GM12878 (cell line): Measurements from ENCODE around the gene PUSL1. TPM values are rescaled to one million over a fixed set of nuclear protein-coding genes. Genes with fewer than 3 reads are reported as not detected.

Experiments used
- ATAC-seq: fragments of 200-7000 bp; cut with Tn5 transposase; 3 replicates; pipeline ENCODE4 v1.9.1; 2020; ENCODE audit warnings: mild to moderate bottlenecking, moderate library complexity
- BruUV-seq: library from RNA; stranded (reverse); fragments of 400-500 nt; replicated peaks from 2 replicates; lab custom pipeline; 2021; lab: Mats Ljungman, UMichigan
- CTCF ChIA-PET: fragments of 300-600 bp; sonication (Branson Sonifier 250); formaldehyde crosslinking; extraction: SDS; loops from one replicate; lab custom pipeline; 2021; ENCODE audit warnings: inconsistent platforms; lab: Yijun Ruan, JAX
- POLR2A ChIA-PET: fragments of 350-600 bp; formaldehyde crosslinking; extraction: SDS; loops from one replicate; lab custom pipeline; 2021; ENCODE audit warnings: inconsistent platforms; lab: Charles Lee
- RAD21 ChIA-PET: fragments of 300-600 bp; sonication (Branson Sonifier 250); formaldehyde crosslinking; loops from one replicate; lab custom pipeline; 2023; ENCODE audit warnings: antibody characterized with exemption; ENCODE audit not compliant: unreplicated experiment; lab: Charles Lee
- SMC1A ChIA-PET: fragments of 300-600 bp; sonication (Branson Sonifier 250); formaldehyde crosslinking; loops from one replicate; lab custom pipeline; 2023; ENCODE audit not compliant: unreplicated experiment, uncharacterized antibody; lab: Charles Lee
- DNase-seq: peaks from one replicate; pipeline ENCODE4 v3.0.0-alpha.2; 2011; ENCODE audit warnings: low read depth, low spot score
- FAIRE-seq: peaks from 3 replicates; lab custom pipeline; 2011; peaks lifted over from hg19 to GRCh38; lab: Jason Lieb, UNC
- H2AFZ ChIP-seq: 2 replicates; pipeline ENCODE4 v1.6.0; 2011; ENCODE audit warnings: low read depth, low read length, control low read depth; ENCODE audit not compliant: control insufficient read depth
- H3K27ac ChIP-seq: 2 replicates; pipeline ENCODE4 v1.5.1; 2011; ENCODE audit warnings: control low read depth; ENCODE audit not compliant: control insufficient read depth, insufficient read depth
- H3K27me3 ChIP-seq, 2 experiments: replicated peaks in 1 of 2; 2 replicates each; pipeline versions ENCODE4 v1.6.0 to v1.6.1; 2011; ENCODE audit warnings: low read length in 1 of 2; ENCODE audit not compliant: control insufficient read depth in 2 of 2, insufficient read depth in 2 of 2
- H3K36me3 ChIP-seq, 2 experiments: 2 replicates each; pipeline ENCODE4 v1.5.1; 2011; ENCODE audit warnings: low read length in 1 of 2; ENCODE audit not compliant: control insufficient read depth in 2 of 2, insufficient read depth in 2 of 2
- H3K4me1 ChIP-seq: 2 replicates; pipeline ENCODE4 v1.6.1; 2011; ENCODE audit warnings: mild to moderate bottlenecking, low read length, moderate library complexity, mixed read lengths; ENCODE audit not compliant: control insufficient read depth, insufficient read depth
- H3K4me2 ChIP-seq: 2 replicates; pipeline ENCODE4 v1.6.0; 2011; ENCODE audit warnings: control low read depth; ENCODE audit not compliant: control insufficient read depth, insufficient read depth
- H3K4me3 ChIP-seq: fragments of 200-600 bp; sonication (generic); 2 replicates; pipeline ENCODE4 v1.5.1; 2016
- H3K79me2 ChIP-seq: 2 replicates; pipeline ENCODE4 v1.6.0; 2011; ENCODE audit warnings: low read length; ENCODE audit not compliant: control insufficient read depth, insufficient read depth
- H3K9ac ChIP-seq: 2 replicates; pipeline ENCODE4 v1.8.0; 2011; ENCODE audit warnings: low read length, control low read depth, mixed read lengths; ENCODE audit not compliant: control insufficient read depth, insufficient read depth
- H3K9me3 ChIP-seq: replicated peaks from 3 replicates; pipeline ENCODE4 v1.5.1; 2011; ENCODE audit warnings: mild to moderate bottlenecking, low read length; ENCODE audit not compliant: control insufficient read depth, insufficient read depth
- H4K20me1 ChIP-seq: 2 replicates; pipeline ENCODE4 v1.6.0; 2011; ENCODE audit not compliant: control insufficient read depth, insufficient read depth
- CREB1 ChIP-seq: IDR thresholded peaks from 2 replicates; pipeline ENCODE4 v1.6.1; 2012; ENCODE audit warnings: low read depth, mild to moderate bottlenecking, inconsistent platforms
- MTA3 ChIP-seq: IDR thresholded peaks from 2 replicates; pipeline ENCODE4 v1.6.1; 2012; ENCODE audit warnings: low read length, inconsistent platforms, borderline replicate concordance
- NFXL1 ChIP-seq: fragments of 450-650 bp; IDR thresholded peaks from 2 replicates; pipeline ENCODE4 v1.6.1; 2017; ENCODE audit warnings: antibody characterized with exemption, mild to moderate bottlenecking, borderline replicate concordance
- PAX5 ChIP-seq: IDR thresholded peaks from 2 replicates; pipeline ENCODE4 v1.6.1; 2011; ENCODE audit warnings: low read depth, low read length, borderline replicate concordance
- POLR2A ChIP-seq: IDR thresholded peaks from 2 replicates; pipeline ENCODE4 v1.6.1; 2011; ENCODE audit warnings: low read depth, mild to moderate bottlenecking, low read length
- SP1 ChIP-seq: IDR thresholded peaks from one replicate; pipeline ENCODE4 v1.6.1; 2011; ENCODE audit warnings: low read depth, low read length
- SRF ChIP-seq, 2 experiments: IDR thresholded peaks; 2 replicates each; pipeline ENCODE4 v1.6.1; 2011; ENCODE audit warnings: low read depth in 2 of 2, low read length in 2 of 2, mild to moderate bottlenecking in 1 of 2, moderate library complexity in 1 of 2
- WGBS: methylation state at CpG from one replicate; pipeline ENCODE4 v1.1.6; 2016; ENCODE audit warnings: low lambda C conversion rate; ENCODE audit not compliant: insufficient replicate concordance, insufficient coverage; ENCODE audit errors: missing lambda C conversion rate; 5-methylcytosine and 5-hydroxymethylcytosine counted together
- in situ Hi-C: fragments of 300-500 bp; cut with MboI; formaldehyde crosslinking; loops from 9 replicates; pipeline ENCODE4 v1.14.3; 2018; ENCODE audit warnings: mixed read lengths
- intact Hi-C: fragments of 100-400 bp; cut with micrococcal nuclease; formaldehyde crosslinking; loops from one replicate; pipeline ENCODE4 v1.14.2; 2022; ENCODE audit not compliant: unreplicated experiment
- polyA plus RNA-seq, 11 experiments: library from polyadenylated mRNA; depleted of rRNA in 4 of 11; unstranded in 6 of 11; stranded (reverse) in 5 of 11; fragments of >200 nt; fragmentation: Nextera tagmentation in 4 of 11; fragmentation: Illumina TruSeq in 1 of 11; extraction: Ambion mirVana in 4 of 11; extraction: Trizol in 1 of 11; gene quantifications; 1 replicate in 1 of 11; 2 replicates in 10 of 11; pipeline versions ENCODE4 v1.2.1 to v1.2.3, GENCODE V29; 2011 to 2016; ENCODE audit warnings: inconsistent platforms in 2 of 11, missing spikeins in 2 of 11, low read depth in 1 of 11
- total RNA-seq, 4 experiments: library from RNA; depleted of rRNA in 3 of 4; stranded (reverse); fragments of >200 nt in 3 of 4; fragmentation: Illumina TruSeq in 1 of 4; extraction: Trizol in 1 of 4; gene quantifications; 2 replicates each; pipeline versions ENCODE4 v1.2.1 to v1.2.3, GENCODE V29; 2013 to 2021
- TF ChIP-seq, protein P1 (sequence below): fragments of 450-650 bp; IDR thresholded peaks from 2 replicates; pipeline ENCODE4 v1.6.1; 2017; ENCODE audit warnings: borderline replicate concordance

PUSL1 gene
- total and polyA plus RNA-seq, 10 of the 15 experiments (the other 5 are each of a cell fraction or from before 2014, with no cell fraction given), result 0.16 to 28.4 (median 15.1) TPM

DNA sequence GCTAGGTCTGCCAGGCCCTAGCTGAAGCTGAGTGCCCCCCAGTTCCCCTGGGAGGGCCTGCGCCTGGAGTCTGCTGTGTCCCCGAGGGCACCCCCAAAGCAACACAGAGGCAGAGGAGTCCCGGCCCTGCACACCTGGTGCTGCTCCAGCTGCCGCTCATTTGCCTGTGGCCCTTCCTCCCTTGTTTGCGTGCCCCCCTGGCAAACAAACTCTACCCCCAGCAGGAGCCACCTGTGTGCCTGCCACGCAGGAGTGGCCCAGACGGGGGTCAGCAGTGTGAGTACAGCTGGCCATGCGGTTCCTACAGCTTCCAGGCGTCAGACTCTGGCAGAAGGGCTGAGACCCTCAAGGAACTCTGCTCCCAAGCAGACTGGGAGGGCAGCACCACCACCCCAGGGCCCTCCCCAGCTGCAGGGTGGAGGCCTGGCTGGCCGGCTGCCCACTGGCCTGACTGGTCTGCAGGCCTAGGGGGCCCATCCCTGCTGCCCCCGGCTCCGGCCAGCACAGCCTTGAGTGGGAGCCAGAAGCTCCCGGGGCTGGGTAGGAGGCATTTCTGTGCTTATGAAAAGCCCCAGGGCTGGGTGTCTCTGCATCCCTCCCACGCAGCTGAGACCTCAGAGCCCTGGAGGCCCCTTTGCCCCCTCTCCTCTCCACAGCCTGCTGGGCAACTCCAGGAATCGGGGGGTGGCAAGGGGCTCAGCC lies 22.1 kb downstream of the PUSL1 start:
- in situ Hi-C loops (no loop called here), intact Hi-C loops (no loop called here)
- no TSS peak for BruUV-seq
- Histone ChIP-seq H3K79me2 (peaks cover 4% of the 10 kb centered on the region), H3K27me3 (no peaks in the 10 kb centered on the region), H3K4me3 (no peak overlapping the region), H3K36me3 (no peaks in the 10 kb centered on the region), H3K4me1 (peaks cover 3% of the 10 kb centered on the region; the same call in 1 of the 2 replicates), H4K20me1 (no peaks in the 10 kb centered on the region), H3K9me3 (no peaks in the 10 kb centered on the region), H3K4me2 (no peak overlapping the region), H3K27ac (no peak overlapping the region), H3K9ac (no peak overlapping the region), H2AFZ (no peak overlapping the region)
- WGBS, result 12% methylated on average over 15 of the region's 15 CpGs
- FAIRE-seq (no peak), ATAC-seq (no peak), DNase-seq (no peak)
- ChIA-PET CTCF (no interaction called here), SMC1A (no interaction called here), POLR2A (no interaction called here), RAD21 (no interaction called here)
- TF ChIP-seq MTA3 (no peak), CREB1 (no peak), NFXL1 (no peak), SP1 (no peak), SRF (IDR thresholded peaks at IDR 0.05; ENCODE audit: low read depth in 2 of 2, low read length in 2 of 2) (no peak), PAX5 (no peak)

DNA sequence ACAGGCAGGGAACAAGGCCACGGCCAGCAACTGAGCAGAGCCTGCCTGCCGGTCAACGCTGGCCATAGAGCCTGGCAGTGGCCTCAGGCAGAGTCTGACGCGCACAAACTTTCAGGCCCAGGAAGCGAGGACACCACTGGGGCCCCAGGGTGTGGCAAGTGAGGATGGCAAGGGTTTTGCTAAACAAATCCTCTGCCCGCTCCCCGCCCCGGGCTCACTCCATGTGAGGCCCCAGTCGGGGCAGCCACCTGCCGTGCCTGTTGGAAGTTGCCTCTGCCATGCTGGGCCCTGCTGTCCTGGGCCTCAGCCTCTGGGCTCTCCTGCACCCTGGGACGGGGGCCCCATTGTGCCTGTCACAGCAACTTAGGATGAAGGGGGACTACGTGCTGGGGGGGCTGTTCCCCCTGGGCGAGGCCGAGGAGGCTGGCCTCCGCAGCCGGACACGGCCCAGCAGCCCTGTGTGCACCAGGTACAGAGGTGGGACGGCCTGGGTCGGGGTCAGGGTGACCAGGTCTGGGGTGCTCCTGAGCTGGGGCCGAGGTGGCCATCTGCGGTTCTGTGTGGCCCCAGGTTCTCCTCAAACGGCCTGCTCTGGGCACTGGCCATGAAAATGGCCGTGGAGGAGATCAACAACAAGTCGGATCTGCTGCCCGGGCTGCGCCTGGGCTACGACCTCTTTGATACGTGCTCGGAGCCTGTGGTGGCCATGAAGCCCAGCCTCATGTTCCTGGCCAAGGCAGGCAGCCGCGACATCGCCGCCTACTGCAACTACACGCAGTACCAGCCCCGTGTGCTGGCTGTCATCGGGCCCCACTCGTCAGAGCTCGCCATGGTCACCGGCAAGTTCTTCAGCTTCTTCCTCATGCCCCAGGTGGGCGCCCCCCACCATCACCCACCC lies 22.9 kb downstream of the PUSL1 start, which contains the start of gene TAS1R3:
Gene TAS1R3 (plus strand): TSS at position 213 of the 898 bp plus-strand sequence. CDS start 66 bp downstream, at position 279.
- H2AFZ ChIP-seq, result no peak within 1 kb of the TSS
- no peak within 1 kb of the TSS for H3K27ac ChIP-seq
- ChIA-PET CTCF (no interaction called here), SMC1A (no interaction called here), POLR2A (no interaction called here), RAD21 (interaction anchor here (0.6 kb wide), 1 partner anchor 254 kb away, joined by 3 read pairs; no protein-coding TSS in a partner anchor)
- in situ Hi-C loops (no loop called here), intact Hi-C loops (no loop called here)
- no TSS peak for BruUV-seq
- H3K79me2 ChIP-seq, result no peaks in the 10 kb centered on the region; the same call in none of the 2 replicates
- FAIRE-seq, result no peak
- WGBS, result 52% methylated on average over 36 of the region's 41 CpGs
- no peaks in the 10 kb centered on the region for H3K36me3 ChIP-seq
- H3K4me1 ChIP-seq, result no peaks in the 10 kb centered on the region
- no peak for ATAC-seq
- no peak within 1 kb of the TSS for H3K4me2 ChIP-seq
- no peak for DNase-seq
- no peaks in the 10 kb centered on the region for H4K20me1 ChIP-seq
- TF ChIP-seq POLR2A, result 0 out of 2 replicates have a peak, but pooled peaks have one; percentile 13
- TF ChIP-seq, protein P1, sequence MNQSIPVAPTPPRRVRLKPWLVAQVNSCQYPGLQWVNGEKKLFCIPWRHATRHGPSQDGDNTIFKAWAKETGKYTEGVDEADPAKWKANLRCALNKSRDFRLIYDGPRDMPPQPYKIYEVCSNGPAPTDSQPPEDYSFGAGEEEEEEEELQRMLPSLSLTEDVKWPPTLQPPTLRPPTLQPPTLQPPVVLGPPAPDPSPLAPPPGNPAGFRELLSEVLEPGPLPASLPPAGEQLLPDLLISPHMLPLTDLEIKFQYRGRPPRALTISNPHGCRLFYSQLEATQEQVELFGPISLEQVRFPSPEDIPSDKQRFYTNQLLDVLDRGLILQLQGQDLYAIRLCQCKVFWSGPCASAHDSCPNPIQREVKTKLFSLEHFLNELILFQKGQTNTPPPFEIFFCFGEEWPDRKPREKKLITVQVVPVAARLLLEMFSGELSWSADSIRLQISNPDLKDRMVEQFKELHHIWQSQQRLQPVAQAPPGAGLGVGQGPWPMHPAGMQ, result no peak
- no peaks in the 10 kb centered on the region for H3K9me3 ChIP-seq
- no peak within 1 kb of the TSS for H3K9ac ChIP-seq
- H3K27me3 ChIP-seq, result no peaks in the 10 kb centered on the region
- H3K4me3 ChIP-seq, result no peak within 1 kb of the TSS
